Common myeloid progenitor, CD34-positive (primary cell): ENCODE data around the gene AKR7A3.
"Not testable (repeated sequence)": the region's sequence is repeated elsewhere in the genome, so short reads cannot be mapped to it uniquely, and the experiment has no call there.

ENCODE experiments used
- CTCF ChIA-PET: fragments of 350-600 bp; sonication (Branson Sonifier 250); formaldehyde crosslinking; loops from one replicate; lab custom pipeline; 2021; ENCODE audit warnings: antibody characterized with exemption; lab: Charles Lee
- POLR2A ChIA-PET: fragments of 350-600 bp; sonication (Branson Sonifier 250); formaldehyde crosslinking; loops from one replicate; lab custom pipeline; 2021; ENCODE audit warnings: antibody characterized with exemption; lab: Charles Lee
- DNase-seq, 3 donors: peaks; one replicate each; pipeline versions ENCODE4 v3.0.0 to v3.0.0-alpha.2; 2013
- H3K27ac ChIP-seq, 2 experiments: 1 replicate in 1 of 2; 2 replicates in 1 of 2; pipeline ENCODE4 v1.7.0; 2013; ENCODE audit warnings: inconsistent platforms in 2 of 2, low read length in 2 of 2, mild to moderate bottlenecking in 2 of 2, low read depth in 1 of 2, moderate library complexity in 1 of 2; ENCODE audit not compliant: severe bottlenecking in 2 of 2, insufficient read depth in 1 of 2, poor library complexity in 1 of 2
- H3K27me3 ChIP-seq, 5 experiments: replicated peaks in 2 of 5; 1 replicate in 3 of 5; 2 replicates in 2 of 5; pipeline versions ENCODE4 v1.6.1 to v1.7.0; 2013; ENCODE audit warnings: low read length in 4 of 5, mild to moderate bottlenecking in 2 of 5, moderate library complexity in 2 of 5, inconsistent platforms in 1 of 5; ENCODE audit not compliant: insufficient read depth in 5 of 5, control insufficient read depth in 4 of 5
- H3K36me3 ChIP-seq, 4 experiments: 1 replicate in 2 of 4; 2 replicates in 2 of 4; pipeline versions ENCODE4 v1.6.1 to v1.7.0; 2013; ENCODE audit warnings: low read length in 3 of 4, control low read depth in 1 of 4, mild to moderate bottlenecking in 1 of 4; ENCODE audit not compliant: control insufficient read depth in 4 of 4, insufficient read depth in 4 of 4
- H3K4me1 ChIP-seq, 4 experiments: 1 replicate in 3 of 4; 2 replicates in 1 of 4; pipeline versions ENCODE4 v1.6.1 to v1.7.1; 2013; ENCODE audit warnings: low read length in 3 of 4, mild to moderate bottlenecking in 3 of 4, control low read depth in 1 of 4, inconsistent platforms in 1 of 4, moderate library complexity in 1 of 4; ENCODE audit not compliant: control insufficient read depth in 4 of 4, insufficient read depth in 4 of 4; ENCODE audit errors: control extremely low read depth in 1 of 4
- H3K4me3 ChIP-seq, 7 experiments: 1 replicate in 4 of 7; 2 replicates in 3 of 7; pipeline versions ENCODE4 v1.5.1 to v1.7.0; 2013; ENCODE audit warnings: mild to moderate bottlenecking in 7 of 7, low read length in 6 of 7, moderate library complexity in 6 of 7, inconsistent platforms in 2 of 7, low read depth in 2 of 7, control low read depth in 1 of 7; ENCODE audit not compliant: insufficient read depth in 4 of 7, control insufficient read depth in 1 of 7; ENCODE audit errors: extremely low read depth in 1 of 7
- H3K9me3 ChIP-seq, 5 experiments: 1 replicate in 4 of 5; 2 replicates in 1 of 5; pipeline versions ENCODE4 v1.6.1 to v1.7.1; 2013; ENCODE audit warnings: low read length in 4 of 5, mild to moderate bottlenecking in 2 of 5, inconsistent platforms in 1 of 5, low read depth in 1 of 5, moderate library complexity in 1 of 5; ENCODE audit not compliant: control insufficient read depth in 4 of 5, insufficient read depth in 2 of 5; ENCODE audit errors: control extremely low read depth in 1 of 5
- WGBS: methylation state at CpG from one replicate; pipeline ENCODE4 v1.1.5; 2013; ENCODE audit not compliant: insufficient coverage; 5-methylcytosine and 5-hydroxymethylcytosine counted together

The AKR7A3 gene

GRCh38 chr1:19256301-19256700, 32.3 kb downstream of the AKR7A3 start:
- H3K4me3 ChIP-seq, H3K9me3 ChIP-seq, H3K27me3 ChIP-seq, H3K27ac ChIP-seq, DNase-seq, POLR2A ChIA-PET: not testable (repeated sequence)
- peaks cover 6 to 64% (median 53%) of the 10 kb centered on the region in 4 experiments for H3K36me3 ChIP-seq
- WGBS, result 100% methylated on average over 5 of the region's 5 CpGs
- peaks cover 11 to 25% (median 21%) of the 10 kb centered on the region in 4 experiments for H3K4me1 ChIP-seq
- CTCF ChIA-PET, result interaction anchor here (1.0 to 1.2 kb wide), 2 partner anchors 38 to 87 kb away, joined by 3 read pairs; no protein-coding TSS in a partner anchor

GRCh38 chr1:19255288-19255687, 33.3 kb downstream of the AKR7A3 start:
- no peak for DNase-seq
- Histone ChIP-seq H3K36me3 (peaks cover 6 to 57% (median 46%) of the 10 kb centered on the region in 4 experiments), H3K27me3 (no peaks in the 10 kb centered on the region), H3K4me1 (peaks cover 18 to 34% (median 30%) of the 10 kb centered on the region in 4 experiments), H3K27ac (no peak overlapping the region), H3K9me3 (no peaks in the 10 kb centered on the region), H3K4me3 (no peak overlapping the region)
- ChIA-PET POLR2A (no interaction called here), CTCF (interaction anchor here (1.1 to 1.6 kb wide), 3 partner anchors 11 to 407 kb away, joined by 3 to 4 read pairs (median 3); no protein-coding TSS in a partner anchor)
- WGBS, result 100% methylated on average over 1 of the region's 4 CpGs

- Histone ChIP-seq H3K9me3 (no peaks in the 10 kb centered on the region), H3K27ac (no peak overlapping the region), H3K27me3 (no peaks in the 10 kb centered on the region), H3K4me1 (peaks cover 18 to 37% (median 33%) of the 10 kb centered on the region in 4 experiments), H3K36me3 (peaks cover 3 to 48% (median 37%) of the 10 kb centered on the region in 4 experiments), H3K4me3 (no peak overlapping the region)
- POLR2A ChIA-PET, result no interaction called here
- CTCF ChIA-PET, result interaction anchor here (1.1 to 1.6 kb wide), 3 partner anchors 10 to 408 kb away, joined by 3 to 4 read pairs (median 3); no protein-coding TSS in a partner anchor
- no peak for DNase-seq
These were observed 34.2 kb downstream of the AKR7A3 start for GRCh38 chr1:19254416-19254815.

- no peaks in the 10 kb centered on the region for H3K9me3 ChIP-seq
- ChIA-PET CTCF (interaction anchor here (1.2 to 3.4 kb wide), 4 partner anchors 10 to 400 kb away, joined by 3 to 18 read pairs (median 4); no protein-coding TSS in a partner anchor), POLR2A (interaction anchor here (1.0 to 1.3 kb wide), 3 partner anchors 19 to 72 kb away, joined by 3 to 4 read pairs (median 3); no protein-coding TSS in a partner anchor)
- 0% methylated on average over 70 of the region's 81 CpGs for WGBS
- H3K36me3 ChIP-seq, result peaks cover 2 to 26% (median 15%) of the 10 kb centered on the region in 4 experiments
- DNase-seq, result peak; percentile 80 to 88 (median 87)
- peak within 1 kb of the TSS; percentile 39 to 98 (median 94) for H3K4me3 ChIP-seq
- no peaks in the 10 kb centered on the region for H3K27me3 ChIP-seq
- peaks cover 18 to 37% (median 33%) of the 10 kb centered on the region in 4 experiments for H3K4me1 ChIP-seq
- H3K27ac ChIP-seq, result peak within 1 kb of the TSS; percentile 91 to 97
These were observed 37.0 kb downstream of the AKR7A3 start, which contains the start of the genes EMC1 and MRTO4 for GRCh38 chr1:19251305-19252196. Gene EMC1 (minus strand): TSS chr1:19251524. CDS start chr1:19251509, 15 bp downstream. Gene MRTO4 (plus strand): TSS chr1:19251805. CDS start chr1:19251836, 31 bp downstream.

- 19% methylated on average over 10 of the region's 14 CpGs for WGBS
- Histone ChIP-seq H3K27ac (peak overlapping the region; percentile 91 to 97), H3K4me1 (peaks cover 18 to 37% (median 33%) of the 10 kb centered on the region in 4 experiments), H3K36me3 (peaks cover 0 to 19% (median 9%) of the 10 kb centered on the region in 4 experiments), H3K27me3 (no peaks in the 10 kb centered on the region), H3K4me3 (peak overlapping the region; percentile 39 to 98 (median 94)), H3K9me3 (no peaks in the 10 kb centered on the region)
- ChIA-PET POLR2A (interaction anchor here (1.0 to 1.3 kb wide), 3 partner anchors 18 to 71 kb away, joined by 3 to 4 read pairs (median 3); no protein-coding TSS in a partner anchor), CTCF (interaction anchor here (1.2 to 3.4 kb wide), 4 partner anchors 9 to 401 kb away, joined by 3 to 18 read pairs (median 4); no protein-coding TSS in a partner anchor)
- DNase-seq, result peak; percentile 3 to 17 (median 15)
These were observed 37.8 kb downstream of the AKR7A3 start for GRCh38 chr1:19250629-19251304.

- H3K4me1 ChIP-seq, result peaks cover 0 to 2% (median under 1%) of the 10 kb centered on the region in 4 experiments
- H3K36me3 ChIP-seq, result peaks cover 45 to 80% (median 68%) of the 10 kb centered on the region in 4 experiments
- H3K4me3 ChIP-seq, result no peak overlapping the region
- POLR2A ChIA-PET, result interaction anchor here (0.6 to 0.9 kb wide), 2 partner anchors 61 to 163 kb away, joined by 3 to 6 read pairs; no protein-coding TSS in a partner anchor
- peak overlapping the region in 1 of 2 experiments; percentile 67 for H3K27ac ChIP-seq
- peak; percentile 61 to 80 (median 77) for DNase-seq
- no peaks in the 10 kb centered on the region for H3K27me3 ChIP-seq
- H3K9me3 ChIP-seq, result no peaks in the 10 kb centered on the region
- CTCF ChIA-PET, result interaction anchor here (0.7 to 4.0 kb wide), 21 partner anchors 11 to 357 kb away, joined by 3 to 18 read pairs (median 4); partner anchors contain the start of genes EMC1 and MRTO4
- 84% methylated on average over 7 of the region's 7 CpGs for WGBS
These were observed 47.7 kb downstream of the AKR7A3 start for GRCh38 chr1:19240673-19241538.
